ENCODE results near the gene TMOD3. TPM values are rescaled to one million over a fixed set of nuclear protein-coding genes. Genes with fewer than 3 reads are reported as not detected.

Gene TMOD3
- total and polyA plus RNA-seq, 2 donors (not counting 3 experiments of a cell fraction or from before 2014, with no cell fraction given), result 10.4 to 64.3 TPM

DNA sequence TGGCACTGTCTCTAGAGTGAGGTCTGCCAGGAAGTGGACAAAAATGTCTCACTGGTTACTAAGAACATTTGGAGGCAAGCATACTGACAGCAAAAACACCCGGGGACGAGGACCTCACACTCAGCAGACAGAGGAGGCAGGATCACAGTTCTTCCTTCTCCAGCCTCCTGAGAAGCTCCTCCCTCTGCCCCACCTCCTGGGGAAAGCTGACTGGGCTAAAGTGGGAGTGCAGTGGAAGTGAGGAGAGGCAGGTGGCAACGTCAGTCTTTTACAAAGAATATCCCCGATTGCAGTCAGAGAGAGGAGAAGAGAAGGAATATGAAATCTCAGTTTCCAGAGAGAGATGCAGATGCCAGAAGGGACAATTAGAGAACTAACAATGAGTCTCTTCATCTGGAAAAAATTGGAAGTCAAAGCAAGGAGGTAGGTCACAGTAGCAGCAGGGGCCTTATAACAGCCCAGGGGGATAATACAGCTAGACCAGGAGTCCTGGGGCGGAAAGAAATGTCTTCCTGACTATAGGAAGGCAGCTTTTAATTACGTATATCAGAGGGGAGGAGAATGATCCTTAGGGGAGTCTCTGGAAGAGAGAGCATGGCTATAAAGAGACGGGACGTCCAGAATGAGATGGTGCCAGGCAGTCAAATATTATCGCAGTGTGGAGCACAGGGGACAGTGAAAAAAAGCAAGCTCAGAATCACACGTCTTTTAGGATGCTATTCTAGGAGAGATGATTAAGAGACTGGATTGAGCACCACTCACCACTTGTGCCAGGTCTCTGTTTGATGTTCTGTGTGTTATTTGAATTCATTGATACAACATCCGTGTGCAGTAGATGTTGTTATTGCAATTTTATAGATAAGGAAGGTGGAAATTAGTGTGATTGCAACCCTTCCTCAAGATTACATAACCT is 95.0 kb downstream of the TMOD3 start:
- H3K27ac ChIP-seq (ENCODE audit: insufficient read depth, low read depth, low read length), result no peak overlapping the region
- TF ChIP-seq JUN (IDR thresholded peaks at IDR 0.05; ENCODE audit: borderline replicate concordance, insufficient read depth, insufficient read length, low read depth), result no peak
- no peak for TF ChIP-seq POLR2A (IDR thresholded peaks at IDR 0.05; ENCODE audit: low read depth, low read length)
- TF ChIP-seq FOS (IDR thresholded peaks at IDR 0.05; ENCODE audit: borderline replicate concordance, insufficient read depth, low read length), result no peak
- TF ChIP-seq, protein P1, sequence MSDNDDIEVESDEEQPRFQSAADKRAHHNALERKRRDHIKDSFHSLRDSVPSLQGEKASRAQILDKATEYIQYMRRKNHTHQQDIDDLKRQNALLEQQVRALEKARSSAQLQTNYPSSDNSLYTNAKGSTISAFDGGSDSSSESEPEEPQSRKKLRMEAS (IDR thresholded peaks at IDR 0.05; ENCODE audit: insufficient read depth, insufficient read length), result no peak
- TF ChIP-seq POLR2AphosphoS5 (IDR thresholded peaks at IDR 0.05; ENCODE audit: insufficient read depth, low read depth, low read length), result no peak
- TF ChIP-seq GATA2 (IDR thresholded peaks at IDR 0.05; ENCODE audit: insufficient read depth, insufficient read length, low read depth, low read length), result no peak
- no peak for TF ChIP-seq MYC (IDR thresholded peaks at IDR 0.05; ENCODE audit: low read depth, low read length)
- TF ChIP-seq EZH2 (IDR thresholded peaks at IDR 0.05; ENCODE audit: borderline replicate concordance, low read depth, low read length, severe bottlenecking), result no peak
- TF ChIP-seq, protein P2, sequence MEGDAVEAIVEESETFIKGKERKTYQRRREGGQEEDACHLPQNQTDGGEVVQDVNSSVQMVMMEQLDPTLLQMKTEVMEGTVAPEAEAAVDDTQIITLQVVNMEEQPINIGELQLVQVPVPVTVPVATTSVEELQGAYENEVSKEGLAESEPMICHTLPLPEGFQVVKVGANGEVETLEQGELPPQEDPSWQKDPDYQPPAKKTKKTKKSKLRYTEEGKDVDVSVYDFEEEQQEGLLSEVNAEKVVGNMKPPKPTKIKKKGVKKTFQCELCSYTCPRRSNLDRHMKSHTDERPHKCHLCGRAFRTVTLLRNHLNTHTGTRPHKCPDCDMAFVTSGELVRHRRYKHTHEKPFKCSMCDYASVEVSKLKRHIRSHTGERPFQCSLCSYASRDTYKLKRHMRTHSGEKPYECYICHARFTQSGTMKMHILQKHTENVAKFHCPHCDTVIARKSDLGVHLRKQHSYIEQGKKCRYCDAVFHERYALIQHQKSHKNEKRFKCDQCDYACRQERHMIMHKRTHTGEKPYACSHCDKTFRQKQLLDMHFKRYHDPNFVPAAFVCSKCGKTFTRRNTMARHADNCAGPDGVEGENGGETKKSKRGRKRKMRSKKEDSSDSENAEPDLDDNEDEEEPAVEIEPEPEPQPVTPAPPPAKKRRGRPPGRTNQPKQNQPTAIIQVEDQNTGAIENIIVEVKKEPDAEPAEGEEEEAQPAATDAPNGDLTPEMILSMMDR (IDR thresholded peaks at IDR 0.05; ENCODE audit: extremely low read depth in 1 of 2, insufficient read depth in 1 of 2, low read depth in 1 of 2, low read length in 2 of 2), result no peak
- H3K4me1 ChIP-seq (ENCODE audit: control insufficient read depth, extremely low read depth, insufficient read depth, low read length), result no peaks in the 10 kb centered on the region
- DNase-seq (ENCODE audit: low read depth, low spot score), result no peak
- intact Hi-C loops (cut with micrococcal nuclease), result no loop called here
- H3K27me3 ChIP-seq (ENCODE audit: control insufficient read depth in 2 of 2, insufficient read depth in 2 of 2, low read length in 2 of 2), result no peaks in the 10 kb centered on the region
- CTCF ChIA-PET, result interaction anchor here (1.4 kb wide), 1 partner anchor 148 kb away, joined by 5 read pairs; no protein-coding TSS in a partner anchor
- no peak overlapping the region for H3K9ac ChIP-seq (replicated peaks; ENCODE audit: extremely low read depth, insufficient read depth, low read length)
- H3K9me1 ChIP-seq (replicated peaks; ENCODE audit: control insufficient read depth, extremely low read depth, insufficient read depth, low read length), result no peaks in the 10 kb centered on the region
- FAIRE-seq, result no peak
- dilution Hi-C loops (cut with MboI; ENCODE audit: extremely low pct_ligation_motif_present, low sequenced_read_pairs), result no loop called here
- H3K4me3 ChIP-seq (replicated peaks in 1 of 3; ENCODE audit: insufficient read depth in 1 of 3, low read depth in 1 of 3, low read length in 3 of 3), result no peak overlapping the region
- BruUV-seq (replicated peaks), result no TSS peak
- H3K36me3 ChIP-seq (ENCODE audit: control insufficient read depth in 2 of 2, extremely low read depth in 1 of 2, insufficient read depth in 2 of 2, low read length in 2 of 2), result peaks cover 10 to 13% of the 10 kb centered on the region in 2 experiments
- H3K4me2 ChIP-seq (ENCODE audit: insufficient read depth, low read length), result no peak overlapping the region
- H3K79me2 ChIP-seq (ENCODE audit: control insufficient read depth, insufficient read depth, low read length), result no peaks in the 10 kb centered on the region
- POLR2A ChIA-PET, result no interaction called here
- H3K9me3 ChIP-seq (replicated peaks; ENCODE audit: control insufficient read depth, insufficient read depth, low read length), result no peaks in the 10 kb centered on the region
- H2AFZ ChIP-seq (ENCODE audit: low read depth, low read length), result no peak overlapping the region
- H4K20me1 ChIP-seq (replicated peaks; ENCODE audit: control insufficient read depth, extremely low read depth, insufficient read depth, low read length), result no peaks in the 10 kb centered on the region
